Ishikawa (cell line): ENCODE measurements around the gene GRIA4.

Experiments
- CEBPB ChIP-seq: IDR thresholded peaks from 2 replicates; pipeline ENCODE4 v1.6.1; 2012
- EGR1 ChIP-seq: IDR thresholded peaks from 2 replicates; pipeline ENCODE4 v1.6.1; 2012
- EP300 ChIP-seq: IDR thresholded peaks from 2 replicates; pipeline ENCODE4 v1.6.1; 2012; ENCODE audit warnings: borderline replicate concordance
- NFIC ChIP-seq: IDR thresholded peaks from 2 replicates; pipeline ENCODE4 v1.6.1; 2012
- RAD21 ChIP-seq: IDR thresholded peaks from 2 replicates; pipeline ENCODE4 v1.6.1; 2012; ENCODE audit warnings: low read depth
- TAF1 ChIP-seq: IDR thresholded peaks from 2 replicates; pipeline ENCODE4 v1.6.1; 2012; ENCODE audit warnings: low read depth, mild to moderate bottlenecking
- TCF12 ChIP-seq: IDR thresholded peaks from 2 replicates; pipeline ENCODE4 v1.6.1; 2012; ENCODE audit warnings: low read depth
- TEAD4 ChIP-seq: IDR thresholded peaks from 2 replicates; pipeline ENCODE4 v1.6.1; 2012
- USF1 ChIP-seq: IDR thresholded peaks from 2 replicates; pipeline ENCODE4 v1.6.1; 2012
- YY1 ChIP-seq: IDR thresholded peaks from 2 replicates; pipeline ENCODE4 v1.6.1; 2012; ENCODE audit warnings: low read depth
- ZBTB7A ChIP-seq: IDR thresholded peaks from 2 replicates; pipeline ENCODE4 v1.6.1; 2012; ENCODE audit warnings: low read depth
- TF ChIP-seq, protein P1 (sequence below): IDR thresholded peaks from 2 replicates; pipeline ENCODE4 v1.6.1; 2012
- TF ChIP-seq, protein P2 (sequence below): IDR thresholded peaks from 2 replicates; pipeline ENCODE4 v1.6.1; 2012; ENCODE audit warnings: low read depth, mild to moderate bottlenecking

GRCh38 chr11:105754260-105754659, 144.4 kb downstream of the GRIA4 start:
- TF ChIP-seq TCF12 (no peak), TAF1 (no peak), NFIC (no peak), RAD21 (no peak), ZBTB7A (no peak), EGR1 (no peak), CEBPB (no peak), EP300 (no peak), YY1 (no peak), TEAD4 (no peak), USF1 (no peak)
- TF ChIP-seq, protein P1, sequence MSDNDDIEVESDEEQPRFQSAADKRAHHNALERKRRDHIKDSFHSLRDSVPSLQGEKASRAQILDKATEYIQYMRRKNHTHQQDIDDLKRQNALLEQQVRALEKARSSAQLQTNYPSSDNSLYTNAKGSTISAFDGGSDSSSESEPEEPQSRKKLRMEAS = no peak
- TF ChIP-seq, protein P2, sequence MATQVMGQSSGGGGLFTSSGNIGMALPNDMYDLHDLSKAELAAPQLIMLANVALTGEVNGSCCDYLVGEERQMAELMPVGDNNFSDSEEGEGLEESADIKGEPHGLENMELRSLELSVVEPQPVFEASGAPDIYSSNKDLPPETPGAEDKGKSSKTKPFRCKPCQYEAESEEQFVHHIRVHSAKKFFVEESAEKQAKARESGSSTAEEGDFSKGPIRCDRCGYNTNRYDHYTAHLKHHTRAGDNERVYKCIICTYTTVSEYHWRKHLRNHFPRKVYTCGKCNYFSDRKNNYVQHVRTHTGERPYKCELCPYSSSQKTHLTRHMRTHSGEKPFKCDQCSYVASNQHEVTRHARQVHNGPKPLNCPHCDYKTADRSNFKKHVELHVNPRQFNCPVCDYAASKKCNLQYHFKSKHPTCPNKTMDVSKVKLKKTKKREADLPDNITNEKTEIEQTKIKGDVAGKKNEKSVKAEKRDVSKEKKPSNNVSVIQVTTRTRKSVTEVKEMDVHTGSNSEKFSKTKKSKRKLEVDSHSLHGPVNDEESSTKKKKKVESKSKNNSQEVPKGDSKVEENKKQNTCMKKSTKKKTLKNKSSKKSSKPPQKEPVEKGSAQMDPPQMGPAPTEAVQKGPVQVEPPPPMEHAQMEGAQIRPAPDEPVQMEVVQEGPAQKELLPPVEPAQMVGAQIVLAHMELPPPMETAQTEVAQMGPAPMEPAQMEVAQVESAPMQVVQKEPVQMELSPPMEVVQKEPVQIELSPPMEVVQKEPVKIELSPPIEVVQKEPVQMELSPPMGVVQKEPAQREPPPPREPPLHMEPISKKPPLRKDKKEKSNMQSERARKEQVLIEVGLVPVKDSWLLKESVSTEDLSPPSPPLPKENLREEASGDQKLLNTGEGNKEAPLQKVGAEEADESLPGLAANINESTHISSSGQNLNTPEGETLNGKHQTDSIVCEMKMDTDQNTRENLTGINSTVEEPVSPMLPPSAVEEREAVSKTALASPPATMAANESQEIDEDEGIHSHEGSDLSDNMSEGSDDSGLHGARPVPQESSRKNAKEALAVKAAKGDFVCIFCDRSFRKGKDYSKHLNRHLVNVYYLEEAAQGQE = no peak
